Measurements from ENCODE around the gene ZNF487. TPM values are rescaled to one million over a fixed set of nuclear protein-coding genes. Genes with fewer than 3 reads are reported as not detected.

The ZNF487 gene
- total and polyA plus RNA-seq, 2 of the 13 experiments (the other 11 are each of a cell fraction or from before 2014, with no cell fraction given) = 7.4 to 8.8 TPM

- TF ChIP-seq AHR (CRISPR knock-in tag; IDR thresholded peaks at IDR 0.05) (peak; percentile 80), ZNF251 (CRISPR knock-in tag; IDR thresholded peaks at IDR 0.05) (no peak; the same call in 1 of the 2 replicates), PRDM10 (CRISPR knock-in tag; IDR thresholded peaks at IDR 0.05; ENCODE audit: low read depth) (no peak), ATF6 (CRISPR knock-in tag; conservative IDR thresholded peaks at IDR 0.05) (no peak), ZNF691 (CRISPR knock-in tag; IDR thresholded peaks at IDR 0.05; ENCODE audit: borderline replicate concordance, low read depth) (no peak), MEF2D (CRISPR knock-in tag; IDR thresholded peaks at IDR 0.05) (peak; percentile 25; the same call in 1 of the 2 replicates), ETS1 (CRISPR knock-in tag; IDR thresholded peaks at IDR 0.05) (no peak), RBM39 (IDR thresholded peaks at IDR 0.05; ENCODE audit: low read depth, low read length, poor library complexity, severe bottlenecking) (peak; percentile 47), YEATS2 (CRISPR knock-in tag; IDR thresholded peaks at IDR 0.05; ENCODE audit: borderline replicate concordance) (peak; percentile 43), AGO2 (optimal IDR thresholded peaks at IDR 0.05; ENCODE audit: low read depth, low read length) (peak; percentile 86), TCF7L2 (IDR thresholded peaks at IDR 0.05; ENCODE audit: low read depth, low read length) (no peak), MEIS1 (CRISPR knock-in tag; IDR thresholded peaks at IDR 0.05; ENCODE audit: borderline replicate concordance) (no peak), RBM22 (optimal IDR thresholded peaks at IDR 0.05; ENCODE audit: low read length) (no peak), ZNF280B (CRISPR knock-in tag; IDR thresholded peaks at IDR 0.05; ENCODE audit: borderline replicate concordance) (peak; percentile 84), ZNF644 (CRISPR knock-in tag; IDR thresholded peaks at IDR 0.05; ENCODE audit: low read depth) (no peak), ZNF292 (CRISPR knock-in tag; IDR thresholded peaks at IDR 0.05; ENCODE audit: borderline replicate concordance, low read depth) (peak; percentile 44; the same call in 1 of the 2 replicates), ARHGAP35 (CRISPR knock-in tag; IDR thresholded peaks at IDR 0.05; ENCODE audit: borderline replicate concordance) (peak; percentile 78; the same call in 1 of the 2 replicates), RFX5 (IDR thresholded peaks at IDR 0.05; ENCODE audit: low read depth, low read length) (peak; percentile 51; the same call in 1 of the 2 replicates), NFE2L1 (CRISPR knock-in tag; IDR thresholded peaks at IDR 0.05; ENCODE audit: borderline replicate concordance) (no peak)
These were observed at the start of gene ZNF487 (continued) for GRCh38 chr10:43436291-43437140.

All from HepG2 (cell line).